GOT3 (cell line): Measurements from ENCODE around the gene TCF12.

Experiments used
- DNase-seq: peaks from one replicate; lab custom pipeline; 2025; ENCODE audit warnings: mixed read lengths; lab: John Stamatoyannopoulos, UW

Gene TCF12

GRCh38 chr15:56918046-56918938 is at the start of gene TCF12:
TSS of gene TCF12 (plus strand) at chr15:56918644. CDS start at chr15:56919914, 1,270 bp downstream.
- DNase-seq: peak; percentile 71

DNA sequence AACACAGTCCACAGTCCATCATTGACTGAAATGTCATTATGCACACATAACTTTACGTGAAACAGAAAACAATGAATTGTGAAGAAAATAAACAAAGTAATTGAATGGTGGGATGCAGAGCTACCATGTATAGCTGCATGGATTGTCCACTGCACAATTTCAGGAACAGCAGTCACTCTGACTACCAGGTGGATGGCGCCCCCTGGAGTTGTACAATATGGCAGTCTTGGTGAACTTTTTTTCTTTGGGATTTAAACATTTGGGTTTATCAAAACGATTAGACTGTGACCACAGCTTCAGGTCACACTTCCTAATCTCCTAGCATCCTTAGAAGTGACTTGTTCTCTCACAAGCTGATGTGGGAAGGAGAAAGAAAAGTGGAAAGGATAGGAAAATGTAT is 48.9 kb upstream of the TCF12 start:
- DNase-seq: no peak

DNA sequence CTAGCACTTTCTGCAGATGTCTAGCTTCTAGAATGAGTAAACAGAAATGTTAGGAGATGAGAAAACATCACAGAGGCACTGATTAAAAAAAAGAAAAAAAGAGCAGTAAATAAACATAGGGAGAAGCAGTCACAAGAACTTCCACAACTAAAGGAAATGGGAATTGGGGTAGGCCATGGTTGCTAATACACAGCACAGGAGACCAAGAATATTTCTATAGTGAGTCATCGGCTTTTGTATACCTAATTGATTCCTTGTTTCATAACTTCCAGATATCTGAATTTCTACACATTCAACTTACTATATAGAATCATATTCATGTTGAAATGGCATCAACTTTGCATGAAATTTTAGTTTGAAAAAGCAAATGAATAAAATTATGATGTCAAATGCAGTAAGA is 47.3 kb upstream of the TCF12 start:
- DNase-seq: no peak

- DNase-seq: no peak
These were observed 46.6 kb upstream of the TCF12 start for GRCh38 chr15:56871867-56872266.

DNA sequence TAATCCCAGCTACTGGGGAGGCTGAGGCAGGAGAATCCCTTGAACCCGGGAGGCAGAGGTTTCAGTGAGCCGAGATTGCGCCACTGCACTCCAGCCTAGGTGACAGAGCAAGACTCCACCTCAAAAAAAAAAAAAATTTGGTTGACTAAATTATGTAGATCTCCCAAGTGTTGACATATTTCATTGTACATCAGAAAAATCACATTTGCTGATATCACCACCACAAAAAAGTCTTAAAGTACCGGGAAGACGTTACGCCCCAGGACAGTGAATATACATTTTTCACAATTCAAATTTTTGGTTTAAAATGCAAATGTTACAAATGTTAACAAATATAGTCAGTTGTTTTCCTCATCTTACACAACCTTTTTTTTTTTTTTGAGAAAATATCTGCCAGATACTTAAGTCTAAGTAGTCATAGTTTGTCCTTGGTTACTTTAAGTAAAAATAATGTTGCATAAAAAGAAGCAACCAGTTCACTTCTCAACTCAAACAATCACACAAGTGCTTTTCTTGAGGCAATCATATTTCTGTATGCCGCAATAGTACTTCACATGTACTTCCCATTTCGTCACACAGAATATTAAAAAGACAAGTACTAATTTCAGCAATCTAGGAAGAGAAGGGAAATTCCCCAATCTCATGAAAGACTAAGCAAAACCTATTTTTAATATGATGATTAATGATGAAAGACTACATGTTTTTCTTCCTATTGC is 41.0 kb upstream of the TCF12 start:
- DNase-seq: no peak

GRCh38 chr15:56879502-56879901 is 38.9 kb upstream of the TCF12 start:
- DNase-seq: no peak

DNA sequence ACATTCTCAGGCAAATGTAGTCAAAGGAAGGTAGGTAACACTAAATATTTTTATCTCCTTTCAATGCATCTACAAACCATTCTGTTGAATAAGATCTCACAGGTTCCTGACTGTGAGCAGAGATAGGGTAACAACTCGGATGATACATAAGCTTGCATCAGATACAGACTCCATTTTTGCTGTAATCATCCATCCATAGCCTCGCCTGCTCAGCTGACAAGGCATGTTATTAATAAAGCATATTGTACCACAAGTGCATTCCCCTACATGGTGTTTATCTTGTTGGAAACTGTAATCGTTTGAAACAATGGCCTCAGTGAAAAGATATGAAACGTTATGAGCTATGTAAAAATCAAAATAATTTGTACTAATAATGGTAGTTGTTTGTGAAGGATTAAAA is 35.4 kb upstream of the TCF12 start:
- DNase-seq: no peak

DNA sequence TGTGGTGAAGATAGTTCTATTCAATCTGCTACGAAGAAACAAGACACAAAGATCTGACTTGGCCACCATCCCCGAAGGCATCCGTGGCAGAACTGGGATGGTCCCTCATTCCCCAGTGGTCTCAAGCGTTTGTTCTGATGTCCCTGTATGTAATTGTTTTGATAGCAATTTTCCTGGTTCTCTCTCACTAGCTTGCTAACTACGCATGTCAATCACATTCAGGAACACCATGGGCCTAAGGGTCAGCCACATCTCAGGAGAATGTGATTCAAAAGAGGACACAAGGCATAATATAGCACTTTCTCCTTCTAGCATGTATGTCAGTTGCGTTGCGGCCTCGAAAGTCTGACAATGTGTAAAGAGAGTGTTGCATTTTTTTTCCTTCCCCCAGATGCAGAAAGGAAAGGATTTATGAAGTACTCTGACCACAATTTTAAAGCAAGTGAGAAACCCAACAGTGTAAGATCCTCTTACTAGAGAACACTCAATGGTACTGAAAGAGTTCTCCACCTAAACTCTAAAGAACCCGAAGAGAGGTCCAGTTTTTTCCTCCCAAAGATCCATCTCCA is 32.0 kb upstream of the TCF12 start:
- no peak for DNase-seq

- peak; percentile 70 for DNase-seq
These were observed 31.3 kb upstream of the TCF12 start for GRCh38 chr15:56886932-56887781.

GRCh38 chr15:56887782-56888438 is 30.5 kb upstream of the TCF12 start:
- DNase-seq: no peak

DNA sequence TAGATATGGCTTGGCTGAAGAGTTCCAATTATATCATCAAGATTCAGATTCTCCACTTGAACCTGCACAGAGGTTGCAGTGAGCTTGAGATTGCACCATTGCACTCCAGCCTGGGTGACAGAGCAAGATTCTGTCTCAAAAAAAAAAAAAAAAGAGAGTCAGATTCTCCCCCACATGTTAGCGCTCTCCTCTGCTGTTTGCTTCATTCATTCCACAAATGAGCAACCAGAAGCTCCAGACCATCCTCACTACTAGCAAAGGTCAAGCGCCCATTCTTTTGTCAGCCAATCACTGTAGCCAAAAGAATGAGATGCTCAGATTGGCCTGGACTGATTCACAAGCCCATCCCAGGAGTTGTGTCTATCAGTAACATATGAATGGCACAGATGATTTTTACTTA is 28.4 kb upstream of the TCF12 start:
- DNase-seq: no peak

DNA sequence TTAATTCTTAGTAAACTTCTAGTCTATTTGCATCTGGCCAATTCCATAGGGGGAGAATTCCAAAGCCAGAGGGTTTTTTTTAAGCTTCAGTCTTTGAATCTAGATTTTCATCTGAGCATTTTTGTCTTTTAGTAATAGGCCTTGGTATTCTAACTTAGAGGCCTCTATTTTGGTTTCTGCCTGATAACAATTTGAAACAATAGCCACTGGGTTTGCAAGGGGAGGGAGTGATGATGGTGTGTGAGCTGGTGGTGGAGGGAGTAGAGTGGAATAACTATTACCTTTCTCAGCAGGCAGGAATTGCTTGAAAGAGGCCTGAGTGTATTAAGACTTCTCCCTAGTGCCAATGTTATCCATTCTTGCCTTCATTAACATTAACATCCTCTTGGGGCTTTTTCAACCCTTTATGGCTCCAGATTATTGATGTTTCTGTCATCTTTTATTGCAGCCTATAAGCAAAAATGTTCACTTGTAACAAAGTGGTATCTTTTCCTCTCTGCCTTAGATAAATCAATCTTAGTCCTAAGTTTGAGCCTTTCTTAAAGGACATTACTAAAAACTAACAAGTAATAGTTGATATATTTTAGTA is 26.5 kb upstream of the TCF12 start:
- no peak for DNase-seq

GRCh38 chr15:56892659-56893363 is 25.6 kb upstream of the TCF12 start:
- DNase-seq: no peak

DNA sequence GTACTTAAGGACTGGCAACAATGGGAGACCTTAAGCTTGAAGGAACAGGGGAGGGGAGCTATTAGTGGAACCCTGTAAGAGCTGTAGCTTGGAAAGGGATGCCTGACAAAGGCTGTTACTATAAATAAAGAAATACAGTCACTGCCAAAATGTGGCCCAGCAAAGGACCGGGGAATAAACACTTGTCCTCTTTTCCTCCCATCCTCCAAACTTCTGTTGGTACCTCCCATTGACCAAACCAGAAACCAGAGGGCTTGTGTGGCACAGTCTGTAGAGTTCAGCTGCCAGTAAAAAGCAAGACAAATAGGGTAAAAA is 25.1 kb upstream of the TCF12 start:
- DNase-seq: no peak

DNA sequence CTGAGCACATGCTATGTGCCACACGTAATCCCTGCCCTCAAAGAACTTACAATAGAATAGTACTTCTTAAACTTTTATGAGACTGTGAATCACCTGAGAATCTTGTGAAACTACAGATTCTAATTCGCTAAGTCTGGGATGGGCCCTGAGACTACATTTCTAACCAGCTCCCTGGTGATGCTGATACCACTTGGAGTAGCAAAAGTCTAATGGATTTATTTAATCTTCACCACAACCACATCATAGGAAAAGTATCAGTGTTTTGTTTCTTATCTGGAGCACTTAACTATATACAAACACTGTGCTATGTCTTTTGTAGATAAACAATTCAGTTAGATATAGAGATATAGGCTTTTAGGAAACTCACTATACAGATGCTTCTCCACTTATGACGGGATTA is 23.8 kb upstream of the TCF12 start:
- DNase-seq: no peak

GRCh38 chr15:56901931-56902330 is 16.5 kb upstream of the TCF12 start:
- DNase-seq: no peak

- DNase-seq: no peak
These were observed 11.7 kb upstream of the TCF12 start for GRCh38 chr15:56906766-56907165.

- DNase-seq: no peak
These were observed 7.6 kb upstream of the TCF12 start for GRCh38 chr15:56910801-56911200.

DNA sequence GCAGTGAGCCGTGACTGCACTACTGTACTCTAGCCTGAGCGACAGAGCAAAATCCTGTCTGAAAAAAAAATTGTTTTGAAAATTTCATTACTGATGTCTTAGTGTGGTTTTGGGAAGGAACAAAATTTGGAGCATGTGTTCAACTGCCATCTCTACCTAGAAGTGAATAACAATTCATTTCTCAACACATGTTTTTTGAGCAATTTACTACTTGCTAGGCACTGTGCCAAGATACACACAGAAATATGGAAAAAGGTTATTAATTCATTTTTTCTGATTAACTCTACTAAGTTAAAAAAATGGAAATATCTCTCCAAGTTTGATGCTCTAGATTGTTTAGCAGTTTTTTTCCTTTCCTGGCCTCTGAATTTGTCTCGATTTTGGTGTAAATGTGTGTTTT is 5.2 kb upstream of the TCF12 start:
- DNase-seq: no peak

DNA sequence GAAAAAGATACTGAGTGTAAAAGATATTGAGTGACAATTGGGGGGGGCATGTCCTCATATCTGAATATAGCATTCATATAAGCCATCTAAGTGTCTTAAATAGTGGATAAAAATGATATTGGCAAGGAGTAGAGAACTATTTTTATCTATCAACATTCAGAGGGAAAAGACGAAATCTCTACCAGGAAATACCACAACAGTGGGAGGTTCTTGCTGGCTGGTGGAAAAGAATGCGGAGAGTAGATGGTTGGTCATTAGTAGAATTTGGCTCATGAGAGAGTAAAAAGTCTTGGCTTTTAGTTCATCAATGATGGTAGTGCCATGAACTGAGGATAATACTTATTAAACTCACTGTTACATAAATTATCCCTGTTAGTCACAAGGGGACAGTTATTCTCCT is 4.8 kb upstream of the TCF12 start:
- DNase-seq: no peak

DNA sequence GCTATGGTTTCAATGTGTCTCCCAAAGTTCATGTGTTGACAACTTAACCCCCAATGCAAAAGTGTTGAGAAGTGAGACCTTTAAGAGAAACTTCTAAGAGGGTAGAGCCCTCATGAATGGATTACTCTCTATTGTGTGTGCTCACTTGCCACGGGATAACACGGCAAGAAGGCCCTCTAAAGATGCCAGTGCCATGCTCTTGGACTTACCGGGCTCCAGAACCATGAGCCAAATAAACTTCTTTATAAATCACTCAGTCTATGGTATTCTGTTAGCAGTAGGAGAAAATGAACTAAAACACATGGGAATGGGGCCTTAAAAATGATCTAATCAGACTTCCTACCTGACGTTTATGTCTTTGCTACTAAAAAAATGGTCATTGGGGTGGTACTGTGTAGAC is 2.6 kb upstream of the TCF12 start:
- no peak for DNase-seq
